Astrocyte of the cerebellum (primary cell): ENCODE results near the gene MVD.

Experiments
- DNase-seq: peaks from one replicate; pipeline ENCODE4 v3.0.0-alpha.2; 2011; ENCODE audit warnings: low read depth
- H3K4me3 ChIP-seq: 2 replicates; pipeline ENCODE4 v1.5.1; 2011; ENCODE audit warnings: mild to moderate bottlenecking, low read depth, low read length, moderate library complexity
- in situ Hi-C: cut with HindIII; loops from 2 replicates; pipeline ENCODE4 v1.10.0; 2017; ENCODE audit warnings: low sequenced_read_pairs
- TF ChIP-seq, protein P1 (sequence below): IDR thresholded peaks from 2 replicates; pipeline ENCODE4 v1.5.1; 2012; ENCODE audit warnings: low read length, low read depth, moderate library complexity, mild to moderate bottlenecking; ENCODE audit errors: missing control alignments

Gene MVD

DNA sequence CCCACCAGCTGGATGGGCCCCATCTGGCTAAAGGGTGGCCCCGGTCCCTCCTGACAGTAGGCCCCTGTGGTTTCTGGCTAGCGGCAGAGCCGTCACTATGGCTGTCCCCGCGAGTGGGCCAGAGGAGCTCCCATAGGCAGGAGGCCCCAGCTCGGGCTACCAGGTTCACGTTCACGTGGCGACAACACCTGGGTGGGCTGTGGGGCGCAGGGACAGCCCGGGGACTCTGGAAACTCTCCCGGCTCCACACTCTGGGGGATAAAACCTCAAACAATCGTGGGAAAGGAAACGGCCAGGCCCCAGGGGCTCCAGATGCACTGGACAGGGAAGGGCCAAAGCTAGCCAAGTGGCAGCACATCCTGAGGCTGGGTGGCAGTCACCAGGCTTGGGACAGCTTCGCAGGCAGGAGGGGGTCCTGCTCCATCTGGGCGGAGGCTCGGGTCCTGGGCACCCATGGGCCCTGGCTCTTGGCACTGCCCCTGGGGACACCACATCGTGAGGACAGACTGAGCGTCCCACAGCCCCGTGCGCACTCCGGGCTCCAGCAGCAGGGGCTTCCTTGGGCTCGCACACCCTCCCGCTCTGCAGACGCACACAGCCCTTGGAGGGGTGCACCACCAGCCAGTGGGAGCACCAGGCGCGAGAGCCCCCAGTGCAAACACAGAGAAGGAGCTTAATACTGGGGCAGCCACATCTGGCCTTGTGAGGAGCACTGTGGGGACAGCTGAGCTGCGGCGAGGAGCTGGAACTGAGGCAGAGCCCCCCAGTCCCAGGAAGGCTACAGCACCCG, 38.9 kb upstream of the MVD start:
- TF ChIP-seq, protein P1, sequence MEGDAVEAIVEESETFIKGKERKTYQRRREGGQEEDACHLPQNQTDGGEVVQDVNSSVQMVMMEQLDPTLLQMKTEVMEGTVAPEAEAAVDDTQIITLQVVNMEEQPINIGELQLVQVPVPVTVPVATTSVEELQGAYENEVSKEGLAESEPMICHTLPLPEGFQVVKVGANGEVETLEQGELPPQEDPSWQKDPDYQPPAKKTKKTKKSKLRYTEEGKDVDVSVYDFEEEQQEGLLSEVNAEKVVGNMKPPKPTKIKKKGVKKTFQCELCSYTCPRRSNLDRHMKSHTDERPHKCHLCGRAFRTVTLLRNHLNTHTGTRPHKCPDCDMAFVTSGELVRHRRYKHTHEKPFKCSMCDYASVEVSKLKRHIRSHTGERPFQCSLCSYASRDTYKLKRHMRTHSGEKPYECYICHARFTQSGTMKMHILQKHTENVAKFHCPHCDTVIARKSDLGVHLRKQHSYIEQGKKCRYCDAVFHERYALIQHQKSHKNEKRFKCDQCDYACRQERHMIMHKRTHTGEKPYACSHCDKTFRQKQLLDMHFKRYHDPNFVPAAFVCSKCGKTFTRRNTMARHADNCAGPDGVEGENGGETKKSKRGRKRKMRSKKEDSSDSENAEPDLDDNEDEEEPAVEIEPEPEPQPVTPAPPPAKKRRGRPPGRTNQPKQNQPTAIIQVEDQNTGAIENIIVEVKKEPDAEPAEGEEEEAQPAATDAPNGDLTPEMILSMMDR: no peak
- no peak for DNase-seq
- H3K4me3 ChIP-seq: no peak overlapping the region
- in situ Hi-C loops: no loop called here

DNA sequence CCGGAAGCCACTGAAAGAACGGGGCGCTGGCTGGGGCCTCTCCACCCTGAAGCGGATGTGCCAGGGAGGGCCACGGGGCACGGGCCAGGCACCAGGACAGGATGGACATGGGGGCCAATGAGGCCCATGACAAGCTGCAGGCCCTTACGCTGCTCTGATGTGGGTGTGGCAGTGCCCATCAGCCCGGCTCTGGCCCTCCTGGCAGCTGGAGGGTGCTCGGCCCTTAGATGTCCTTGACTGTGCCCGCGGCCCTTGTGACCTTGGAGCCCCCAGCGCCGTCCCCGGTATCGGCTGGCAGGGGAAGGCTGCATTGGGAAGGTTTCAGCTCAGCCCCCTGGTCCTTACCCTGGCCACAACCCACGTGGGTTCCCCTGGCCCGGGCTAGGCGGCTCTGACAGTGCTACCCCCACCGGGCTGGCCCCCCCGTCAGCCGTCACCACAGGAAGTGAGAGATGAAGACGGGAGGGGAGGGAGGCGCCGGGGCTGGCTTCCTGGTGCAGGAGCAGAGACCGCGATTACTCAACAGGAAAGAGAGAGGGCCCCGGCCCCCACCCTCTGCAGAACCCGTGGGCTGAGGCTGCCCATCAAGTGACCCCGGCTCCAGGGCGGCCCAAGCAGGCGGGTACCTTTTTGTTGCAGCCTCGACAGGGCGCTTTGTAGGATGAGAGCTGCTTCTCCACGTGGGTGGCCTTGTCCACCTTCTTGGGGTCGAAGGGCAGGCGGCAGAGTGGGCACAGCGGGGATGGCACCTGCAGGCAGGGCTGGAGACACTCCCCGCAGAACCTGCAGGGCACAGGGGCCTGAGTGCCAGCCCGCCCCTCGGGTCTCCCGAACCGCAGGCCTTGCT, 38.0 kb upstream of the MVD start:
- H3K4me3 ChIP-seq: no peak overlapping the region
- in situ Hi-C loops: no loop called here
- TF ChIP-seq, protein P1: no peak
- DNase-seq: peak; percentile 37

DNA sequence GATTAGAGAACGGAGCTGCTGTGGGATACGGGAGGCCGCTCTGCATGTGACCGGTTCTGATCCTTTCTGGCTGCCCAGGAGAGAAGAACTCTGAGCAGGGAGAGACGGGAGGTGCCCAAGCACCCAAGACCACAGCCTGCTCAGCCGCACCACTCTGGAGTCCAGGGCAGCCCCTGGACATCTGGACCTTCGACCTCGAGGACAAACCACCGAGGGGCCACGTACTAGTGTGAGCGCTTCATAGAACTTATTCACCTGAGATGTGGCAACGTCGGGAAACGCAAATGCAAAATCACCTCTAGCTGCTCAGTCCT, 37.4 kb upstream of the MVD start:
- H3K4me3 ChIP-seq: no peak overlapping the region
- in situ Hi-C loops: no loop called here
- no peak for DNase-seq
- TF ChIP-seq, protein P1: no peak

DNA sequence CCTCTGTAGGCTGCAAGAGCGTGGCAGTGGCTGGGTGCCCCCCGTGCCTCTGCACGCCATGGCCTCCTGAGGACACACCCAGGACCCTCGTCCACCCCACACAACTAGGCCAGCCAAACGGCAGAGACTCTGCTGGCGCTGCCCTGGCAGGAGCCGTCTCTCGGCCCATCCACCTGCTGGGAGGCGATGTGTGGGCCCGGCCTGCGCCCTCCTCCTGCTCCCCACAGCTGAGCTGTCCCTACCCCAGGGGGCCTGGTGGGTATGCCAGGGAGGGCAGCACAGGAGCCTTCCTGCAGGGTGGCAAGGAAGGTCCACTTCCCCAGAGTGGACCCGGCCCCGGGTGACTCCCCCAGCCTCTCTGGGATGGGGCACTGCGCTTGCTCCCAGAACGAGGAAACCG, 36.3 kb upstream of the MVD start:
- in situ Hi-C loops: no loop called here
- no peak overlapping the region for H3K4me3 ChIP-seq
- DNase-seq: no peak
- TF ChIP-seq, protein P1: no peak

DNA sequence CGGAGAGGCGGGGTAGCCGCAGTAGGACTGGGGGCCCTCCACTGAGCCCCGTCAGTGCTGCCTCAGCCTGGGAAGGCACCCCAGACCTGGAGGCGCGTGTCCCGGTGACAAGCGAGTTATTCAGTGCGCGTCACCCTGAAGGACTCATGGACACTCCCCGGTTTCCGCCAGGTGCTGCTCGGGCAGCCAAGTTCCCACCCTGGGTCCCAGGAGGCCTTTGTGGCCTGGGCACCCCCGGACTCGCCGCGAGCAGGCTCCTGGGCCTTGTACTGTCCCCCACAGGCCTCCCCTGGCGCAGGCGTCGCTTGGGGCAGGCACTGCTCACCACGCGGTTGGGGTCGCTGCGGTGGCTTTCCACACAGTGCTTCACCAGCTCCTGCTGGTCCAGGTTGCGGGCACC, 35.8 kb upstream of the MVD start:
- H3K4me3 ChIP-seq: no peak overlapping the region
- TF ChIP-seq, protein P1: no peak
- DNase-seq: no peak

DNA sequence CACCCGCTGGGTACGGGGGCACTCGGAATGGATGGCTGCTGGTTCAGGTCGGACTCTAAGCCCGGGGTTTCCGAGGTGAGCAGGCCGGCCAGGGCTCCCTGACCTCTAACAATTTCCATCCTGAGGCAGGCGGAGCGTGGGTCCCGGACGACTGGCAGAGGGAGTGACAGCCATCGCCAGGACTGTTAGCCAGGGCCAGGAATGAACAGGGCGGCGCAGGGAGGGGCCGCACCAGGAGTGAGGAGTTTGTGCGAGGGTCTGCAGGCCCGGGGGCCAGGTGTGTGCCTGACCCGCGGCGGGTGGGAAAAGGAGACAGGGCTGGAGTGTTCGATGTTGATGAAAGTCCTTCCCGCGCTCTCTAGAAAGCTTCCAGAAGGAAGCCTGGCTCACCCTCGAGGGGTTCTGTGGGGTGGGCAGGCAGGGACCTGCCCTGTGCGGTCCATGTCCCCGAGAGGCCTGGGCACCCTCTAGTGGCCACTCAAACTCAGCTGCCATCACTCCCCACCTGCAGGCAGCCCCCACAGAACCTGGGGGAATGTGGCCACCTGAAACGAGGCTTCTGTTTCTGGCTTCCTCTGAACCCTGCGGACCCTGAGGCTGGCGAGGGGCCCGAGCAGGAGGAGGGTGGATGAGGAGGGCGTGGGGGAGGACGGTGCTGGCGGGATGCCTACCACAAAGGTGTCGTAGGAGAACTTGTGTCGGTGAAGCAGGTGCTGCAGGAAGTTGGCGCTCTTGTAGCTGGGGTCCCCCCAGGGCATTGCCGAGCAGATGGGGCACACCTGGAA, 35.1 kb upstream of the MVD start:
- DNase-seq: no peak
- no peak overlapping the region for H3K4me3 ChIP-seq
- in situ Hi-C loops: no loop called here
- TF ChIP-seq, protein P1: peak; percentile 47

More for the DNA sequence above, 35.8 kb upstream of the MVD start:
- in situ Hi-C loops: no loop called here
